ENCODE measurements around the gene TAP1.

DNA sequence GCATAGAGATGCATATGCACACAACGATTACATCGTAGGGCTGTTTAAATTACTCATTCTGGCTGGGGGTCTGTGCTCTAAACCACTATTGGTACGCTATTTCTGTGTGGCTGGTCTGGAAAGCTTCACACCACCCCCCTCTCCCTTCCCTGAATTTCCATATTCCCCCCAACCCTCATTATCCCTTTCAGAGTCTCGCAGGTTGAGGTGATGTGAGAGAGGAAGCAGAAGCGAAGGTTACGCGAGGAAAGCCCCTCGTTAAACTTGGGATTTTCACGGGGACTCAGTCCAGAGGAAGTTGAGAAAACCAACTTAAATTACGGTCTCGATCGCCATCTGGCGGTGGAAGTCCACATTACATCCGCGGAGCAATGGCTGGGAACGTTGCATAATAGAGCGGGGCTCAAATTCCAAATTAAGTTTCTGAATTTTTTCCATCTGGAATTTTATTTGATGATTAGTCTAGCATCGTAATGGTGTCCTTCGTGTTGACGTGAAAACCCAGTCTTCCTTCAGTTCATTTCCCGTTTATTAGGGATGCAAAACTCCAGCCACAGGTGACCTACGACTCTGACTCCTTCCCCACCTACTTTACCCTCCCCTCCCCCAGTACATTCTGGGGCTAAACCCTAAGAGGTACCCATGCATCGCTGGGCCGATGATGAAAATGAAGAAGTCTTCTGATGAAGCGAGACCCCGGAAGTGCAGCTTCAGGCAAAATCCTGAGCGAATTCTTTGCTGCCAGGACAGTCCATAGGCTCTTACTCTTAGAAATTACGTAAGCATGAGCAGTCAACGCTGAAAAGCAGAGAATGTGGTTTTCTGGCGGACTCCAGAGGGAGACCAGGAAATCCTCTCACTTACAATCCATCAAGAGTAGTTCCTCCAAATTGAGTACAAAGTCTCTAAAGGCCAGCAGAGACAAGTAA lies 56.4 kb downstream of the TAP1 start:
- TF ChIP-seq CBFA2T2 (conservative IDR thresholded peaks at IDR 0.05) (no peak), SIRT6 (IDR thresholded peaks at IDR 0.05; ENCODE audit: low read depth, low read length) (no peak), ARHGAP35 (IDR thresholded peaks at IDR 0.05; ENCODE audit: partially characterized antibody) (no peak), CTCF (IDR thresholded peaks at IDR 0.05 in 2 of 3, conservative IDR thresholded peaks at IDR 0.05 in 1 of 3; ENCODE audit: insufficient read depth in 2 of 3, low read depth in 1 of 3, low read length in 3 of 3) (peak; percentile 80 to 93 (median 88)), EZH2 (IDR thresholded peaks at IDR 0.05; ENCODE audit: borderline replicate concordance, low read depth, low read length) (no peak), DIDO1 (tag; IDR thresholded peaks at IDR 0.05; ENCODE audit: low read depth) (no peak), CBX8 (IDR thresholded peaks at IDR 0.05; ENCODE audit: borderline replicate concordance, extremely low read depth, low read depth, low read length, poor library complexity, severe bottlenecking) (no peak), ZNF384 (IDR thresholded peaks at IDR 0.05; ENCODE audit: low read depth, low read length) (no peak), GATA2 (CRISPR knock-in tag; IDR thresholded peaks at IDR 0.05) (no peak), SRF (CRISPR knock-in tag; IDR thresholded peaks at IDR 0.05) (no peak), GTF2A2 (tag; IDR thresholded peaks at IDR 0.05) (no peak)

Data from K562 (cell line).